Osteoblast (primary cell): ENCODE results near the gene CACNA1D. TPM values are rescaled to one million over a fixed set of nuclear protein-coding genes. Genes with fewer than 3 reads are reported as not detected.
"Not testable (repeated sequence)": the region's sequence is repeated elsewhere in the genome, so short reads cannot be mapped to it uniquely, and the experiment has no call there.

Experiments
- DNase-seq: peaks from one replicate; pipeline ENCODE4 v3.0.0; 2011; ENCODE audit warnings: low spot score, mixed read lengths; ENCODE audit not compliant: insufficient read length; ENCODE audit errors: missing footprints
- H2AFZ ChIP-seq: 2 replicates; pipeline ENCODE4 v1.6.0; 2011; ENCODE audit warnings: mild to moderate bottlenecking, low read length
- H3K27ac ChIP-seq: 2 replicates; pipeline ENCODE4 v1.5.1; 2011; ENCODE audit warnings: mild to moderate bottlenecking, low read depth, low read length, moderate library complexity
- H3K27me3 ChIP-seq: 2 replicates; pipeline ENCODE4 v1.6.0; 2012; ENCODE audit warnings: mild to moderate bottlenecking, control low read depth, inconsistent platforms, low read length, moderate library complexity; ENCODE audit not compliant: insufficient read depth
- H3K36me3 ChIP-seq: 2 replicates; pipeline ENCODE4 v1.5.1; 2011; ENCODE audit warnings: mild to moderate bottlenecking, low read length, control low read depth, moderate library complexity; ENCODE audit not compliant: insufficient read depth
- H3K4me1 ChIP-seq: 2 replicates; pipeline ENCODE4 v1.5.1; 2011; ENCODE audit warnings: mild to moderate bottlenecking, low read length, control low read depth, moderate library complexity; ENCODE audit not compliant: insufficient read depth
- H3K4me2 ChIP-seq: 2 replicates; pipeline ENCODE4 v1.6.0; 2011; ENCODE audit warnings: mild to moderate bottlenecking, low read length; ENCODE audit not compliant: insufficient read depth
- H3K4me3 ChIP-seq: fragments of 200-600 bp; sonication (generic); 3 replicates; pipeline ENCODE4 v1.5.1; 2012; ENCODE audit warnings: mild to moderate bottlenecking, low read length, inconsistent platforms; ENCODE audit not compliant: insufficient read depth
- H3K79me2 ChIP-seq: 2 replicates; pipeline ENCODE4 v1.6.0; 2012; ENCODE audit warnings: mild to moderate bottlenecking, low read length, control low read depth, inconsistent platforms; ENCODE audit not compliant: insufficient read depth
- H3K9me3 ChIP-seq: 2 replicates; pipeline ENCODE4 v1.5.1; 2011; ENCODE audit warnings: low read depth, low read length, control low read depth
- H4K20me1 ChIP-seq: 2 replicates; pipeline ENCODE4 v1.6.0; 2012; ENCODE audit warnings: mild to moderate bottlenecking, low read length, control low read depth; ENCODE audit not compliant: insufficient read depth
- CTCF ChIP-seq: IDR thresholded peaks from 2 replicates; pipeline ENCODE4 v1.5.1; 2011; ENCODE audit warnings: mild to moderate bottlenecking, low read depth, low read length, moderate library complexity; ENCODE audit errors: extremely low read depth
- total RNA-seq: library from RNA; depleted of rRNA; stranded (reverse); fragments of >200 nt; gene quantifications from 2 replicates; pipeline ENCODE4 v1.2.3, GENCODE V29; 2012

CACNA1D gene
- total RNA-seq, 1 donor = under 0.01 TPM

- Histone ChIP-seq H3K4me3 (no peak overlapping the region), H3K4me1 (no peaks in the 10 kb centered on the region), H3K36me3 (no peaks in the 10 kb centered on the region), H4K20me1 (no peaks in the 10 kb centered on the region), H3K4me2 (no peak overlapping the region), H3K9me3 (no peaks in the 10 kb centered on the region), H2AFZ (no peak overlapping the region), H3K79me2 (no peaks in the 10 kb centered on the region), H3K27ac (no peak overlapping the region), H3K27me3 (no peaks in the 10 kb centered on the region)
- no peak for DNase-seq
- no peak for TF ChIP-seq CTCF
These were observed 164.3 kb downstream of the CACNA1D start for GRCh38 chr3:53658613-53659193.

GRCh38 chr3:53659996-53660395 lies 165.6 kb downstream of the CACNA1D start:
- Histone ChIP-seq H3K27me3 (no peaks in the 10 kb centered on the region), H3K27ac (no peak overlapping the region), H3K9me3 (no peaks in the 10 kb centered on the region), H3K4me2 (no peak overlapping the region), H3K4me3 (no peak overlapping the region), H3K36me3 (no peaks in the 10 kb centered on the region), H2AFZ (no peak overlapping the region), H3K4me1 (no peaks in the 10 kb centered on the region), H4K20me1 (no peaks in the 10 kb centered on the region), H3K79me2 (no peaks in the 10 kb centered on the region)
- TF ChIP-seq CTCF = no peak
- DNase-seq = no peak

- Histone ChIP-seq H2AFZ (no peak overlapping the region), H3K27me3 (no peaks in the 10 kb centered on the region), H3K9me3 (no peaks in the 10 kb centered on the region), H3K4me1 (no peaks in the 10 kb centered on the region), H4K20me1 (no peaks in the 10 kb centered on the region), H3K4me2 (no peak overlapping the region), H3K79me2 (no peaks in the 10 kb centered on the region), H3K36me3 (no peaks in the 10 kb centered on the region), H3K4me3 (no peak overlapping the region), H3K27ac (no peak overlapping the region)
- DNase-seq = no peak
- no peak for TF ChIP-seq CTCF
These were observed 167.1 kb downstream of the CACNA1D start for GRCh38 chr3:53661480-53661879.

GRCh38 chr3:53664812-53665211 lies 170.4 kb downstream of the CACNA1D start:
- not testable (repeated sequence) for H3K4me1 ChIP-seq, H3K27me3 ChIP-seq, DNase-seq

More at GRCh38 chr3:53664812-53665211, 170.4 kb downstream of the CACNA1D start:
- not testable (repeated sequence) for H4K20me1 ChIP-seq, H2AFZ ChIP-seq, H3K4me3 ChIP-seq, H3K9me3 ChIP-seq, H3K27ac ChIP-seq, H3K79me2 ChIP-seq, H3K4me2 ChIP-seq, H3K36me3 ChIP-seq
